PFSK-1 (cell line): ENCODE measurements around the gene ROBO4.

Experiments
- POLR2AphosphoS5 ChIP-seq: IDR thresholded peaks from 2 replicates; pipeline ENCODE4 v1.6.1; 2012; ENCODE audit warnings: low read depth, mild to moderate bottlenecking, control low read depth, low read length, moderate library complexity
- SIN3A ChIP-seq: IDR thresholded peaks from 2 replicates; pipeline ENCODE4 v1.6.1; 2012; ENCODE audit warnings: mild to moderate bottlenecking, low read length, moderate library complexity, borderline replicate concordance; ENCODE audit not compliant: insufficient read depth
- TF ChIP-seq, protein P1 (sequence below), 2 experiments: IDR thresholded peaks; 2 replicates each; pipeline versions ENCODE4 v1.6.1 to v1.8.0; 2011 to 2012; ENCODE audit warnings: low read depth in 2 of 2, low read length in 2 of 2, control low read depth in 1 of 2, inconsistent platforms in 1 of 2, mild to moderate bottlenecking in 1 of 2, moderate library complexity in 1 of 2; ENCODE audit not compliant: insufficient read depth in 1 of 2

DNA sequence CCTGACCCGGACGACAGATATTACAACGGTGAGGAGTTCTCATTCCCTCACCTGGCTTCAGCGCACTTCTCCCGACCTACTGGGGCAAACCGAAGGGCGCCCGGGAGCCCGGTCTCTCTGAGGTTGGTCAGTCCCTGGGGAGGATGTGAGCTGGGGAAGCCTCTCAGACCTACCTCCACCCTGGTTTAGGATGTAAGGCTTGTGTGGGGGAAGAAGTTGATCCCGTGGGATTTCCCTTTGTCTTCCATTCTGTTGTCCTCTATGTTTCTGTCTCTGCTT, 20.1 kb downstream of the ROBO4 start:
- no peak for TF ChIP-seq SIN3A
- no peak for TF ChIP-seq POLR2AphosphoS5
- TF ChIP-seq, protein P1, sequence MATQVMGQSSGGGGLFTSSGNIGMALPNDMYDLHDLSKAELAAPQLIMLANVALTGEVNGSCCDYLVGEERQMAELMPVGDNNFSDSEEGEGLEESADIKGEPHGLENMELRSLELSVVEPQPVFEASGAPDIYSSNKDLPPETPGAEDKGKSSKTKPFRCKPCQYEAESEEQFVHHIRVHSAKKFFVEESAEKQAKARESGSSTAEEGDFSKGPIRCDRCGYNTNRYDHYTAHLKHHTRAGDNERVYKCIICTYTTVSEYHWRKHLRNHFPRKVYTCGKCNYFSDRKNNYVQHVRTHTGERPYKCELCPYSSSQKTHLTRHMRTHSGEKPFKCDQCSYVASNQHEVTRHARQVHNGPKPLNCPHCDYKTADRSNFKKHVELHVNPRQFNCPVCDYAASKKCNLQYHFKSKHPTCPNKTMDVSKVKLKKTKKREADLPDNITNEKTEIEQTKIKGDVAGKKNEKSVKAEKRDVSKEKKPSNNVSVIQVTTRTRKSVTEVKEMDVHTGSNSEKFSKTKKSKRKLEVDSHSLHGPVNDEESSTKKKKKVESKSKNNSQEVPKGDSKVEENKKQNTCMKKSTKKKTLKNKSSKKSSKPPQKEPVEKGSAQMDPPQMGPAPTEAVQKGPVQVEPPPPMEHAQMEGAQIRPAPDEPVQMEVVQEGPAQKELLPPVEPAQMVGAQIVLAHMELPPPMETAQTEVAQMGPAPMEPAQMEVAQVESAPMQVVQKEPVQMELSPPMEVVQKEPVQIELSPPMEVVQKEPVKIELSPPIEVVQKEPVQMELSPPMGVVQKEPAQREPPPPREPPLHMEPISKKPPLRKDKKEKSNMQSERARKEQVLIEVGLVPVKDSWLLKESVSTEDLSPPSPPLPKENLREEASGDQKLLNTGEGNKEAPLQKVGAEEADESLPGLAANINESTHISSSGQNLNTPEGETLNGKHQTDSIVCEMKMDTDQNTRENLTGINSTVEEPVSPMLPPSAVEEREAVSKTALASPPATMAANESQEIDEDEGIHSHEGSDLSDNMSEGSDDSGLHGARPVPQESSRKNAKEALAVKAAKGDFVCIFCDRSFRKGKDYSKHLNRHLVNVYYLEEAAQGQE (IDR thresholded peaks at IDR 0.05; ENCODE audit: insufficient read depth in 1 of 2, low read depth in 2 of 2, low read length in 2 of 2): no peak
